OCI-LY1 (cell line): Measurements from ENCODE around the gene NFU1.

ENCODE experiments used
- H2AFZ ChIP-seq: fragments of 200-600 bp; sonication (generic), shearing (Covaris generic); 2 replicates; pipeline ENCODE4 v1.6.0; 2014; ENCODE audit warnings: antibody characterized with exemption, mild to moderate bottlenecking, low read length
- H3F3A ChIP-seq: fragments of 200-600 bp; sonication (generic), shearing (Covaris generic); 2 replicates; pipeline ENCODE4 v1.6.0; 2014; ENCODE audit warnings: mild to moderate bottlenecking, antibody characterized with exemption, low read length, moderate library complexity; ENCODE audit not compliant: insufficient read depth
- H3K27ac ChIP-seq: fragments of 200-600 bp; sonication (generic); 2 replicates; pipeline ENCODE4 v1.5.1; 2014; ENCODE audit warnings: low read length, mixed run types, mild to moderate bottlenecking, low read depth; ENCODE audit not compliant: poor library complexity, severe bottlenecking
- H3K27me3 ChIP-seq: fragments of 200-600 bp; sonication (generic); 2 replicates; pipeline ENCODE4 v1.6.0; 2014; ENCODE audit warnings: antibody characterized with exemption, mild to moderate bottlenecking, low read length, moderate library complexity; ENCODE audit not compliant: insufficient read depth
- H3K36me3 ChIP-seq: fragments of 200-600 bp; sonication (generic); 2 replicates; pipeline ENCODE4 v1.6.1; 2014; ENCODE audit warnings: mild to moderate bottlenecking, antibody characterized with exemption, low read length, moderate library complexity, mixed read lengths; ENCODE audit not compliant: insufficient read depth
- H3K4me1 ChIP-seq: fragments of 200-600 bp; sonication (generic); 2 replicates; pipeline ENCODE4 v1.5.1; 2014; ENCODE audit warnings: mild to moderate bottlenecking, low read length, moderate library complexity; ENCODE audit not compliant: insufficient read depth, severe bottlenecking
- H3K4me2 ChIP-seq: fragments of 200-600 bp; sonication (generic), shearing (Covaris generic); 2 replicates; pipeline ENCODE4 v1.6.1; 2014; ENCODE audit warnings: low read length
- H3K4me3 ChIP-seq: fragments of 200-600 bp; sonication (generic); 2 replicates; pipeline ENCODE4 v1.5.1; 2014; ENCODE audit warnings: low read length, low read depth, mild to moderate bottlenecking, mixed read lengths; ENCODE audit not compliant: poor library complexity, severe bottlenecking
- H3K79me2 ChIP-seq: fragments of 200-600 bp; shearing (Covaris generic); 2 replicates; pipeline ENCODE4 v1.6.1; 2016; ENCODE audit warnings: mixed run types, low read length, mixed read lengths; ENCODE audit not compliant: insufficient read depth
- H3K9ac ChIP-seq: fragments of 200-600 bp; sonication (generic), shearing (Covaris generic); 2 replicates; pipeline ENCODE4 v1.6.1; 2014; ENCODE audit warnings: mild to moderate bottlenecking, low read length, mixed read lengths
- H3K9me2 ChIP-seq: fragments of 200-600 bp; sonication (generic), shearing (Covaris generic); 2 replicates; pipeline ENCODE4 v1.6.1; 2014; ENCODE audit warnings: low read depth, mild to moderate bottlenecking, low read length, mixed read lengths
- H3K9me3 ChIP-seq: fragments of 200-600 bp; shearing (Covaris generic); 2 replicates; pipeline ENCODE4 v1.6.1; 2014; ENCODE audit warnings: low read length, mixed read lengths
- H4K20me1 ChIP-seq: fragments of 200-600 bp; sonication (generic), shearing (Covaris generic); 2 replicates; pipeline ENCODE4 v1.6.0; 2016; ENCODE audit warnings: mild to moderate bottlenecking, low read length; ENCODE audit not compliant: insufficient read depth
- CTCF ChIP-seq: fragments of 200-600 bp; sonication (generic), shearing (Covaris generic); IDR thresholded peaks from 2 replicates; pipeline ENCODE4 v1.5.1; 2017; ENCODE audit warnings: mild to moderate bottlenecking, antibody characterized with exemption, low read length, moderate library complexity, mixed read lengths
- EZH2 ChIP-seq: fragments of 200-600 bp; sonication (generic), shearing (Covaris generic); IDR thresholded peaks from 2 replicates; pipeline ENCODE4 v1.8.0; 2017; ENCODE audit warnings: borderline replicate concordance, mixed run types, mild to moderate bottlenecking, antibody characterized with exemption, low read length, moderate library complexity, mixed read lengths

The NFU1 gene

GRCh38 chr2:69482471-69482870, 45.2 kb upstream of the NFU1 start:
- Histone ChIP-seq H3K27ac (no peak overlapping the region), H4K20me1 (no peaks in the 10 kb centered on the region), H3F3A (no peaks in the 10 kb centered on the region), H3K4me3 (no peak overlapping the region), H3K79me2 (no peaks in the 10 kb centered on the region), H3K36me3 (no peaks in the 10 kb centered on the region), H2AFZ (no peak overlapping the region), H3K4me1 (peaks cover 22% of the 10 kb centered on the region), H3K9me2 (no peaks in the 10 kb centered on the region), H3K4me2 (no peak overlapping the region), H3K9ac (no peak overlapping the region), H3K9me3 (no peaks in the 10 kb centered on the region), H3K27me3 (no peaks in the 10 kb centered on the region)
- TF ChIP-seq EZH2 = no peak
- no peak for TF ChIP-seq CTCF

GRCh38 chr2:69481421-69481820, 44.2 kb upstream of the NFU1 start:
- Histone ChIP-seq H3K27me3 (no peaks in the 10 kb centered on the region), H4K20me1 (no peaks in the 10 kb centered on the region), H3K36me3 (no peaks in the 10 kb centered on the region), H3F3A (no peaks in the 10 kb centered on the region), H3K9me2 (no peaks in the 10 kb centered on the region), H3K79me2 (no peaks in the 10 kb centered on the region), H3K9me3 (no peaks in the 10 kb centered on the region), H3K4me3 (no peak overlapping the region), H3K27ac (no peak overlapping the region), H3K4me2 (no peak overlapping the region), H3K9ac (no peak overlapping the region), H3K4me1 (peaks cover 22% of the 10 kb centered on the region), H2AFZ (no peak overlapping the region)
- TF ChIP-seq CTCF = no peak

GRCh38 chr2:69477627-69478026, 40.4 kb upstream of the NFU1 start:
- Histone ChIP-seq H2AFZ (no peak overlapping the region), H3F3A (no peaks in the 10 kb centered on the region), H3K36me3 (no peaks in the 10 kb centered on the region), H3K4me1 (peaks cover 4% of the 10 kb centered on the region), H3K27ac (no peak overlapping the region), H3K79me2 (no peaks in the 10 kb centered on the region), H3K4me2 (no peak overlapping the region), H4K20me1 (no peaks in the 10 kb centered on the region), H3K27me3 (no peaks in the 10 kb centered on the region), H3K9me2 (no peaks in the 10 kb centered on the region), H3K4me3 (no peak overlapping the region), H3K9ac (no peak overlapping the region), H3K9me3 (no peaks in the 10 kb centered on the region)
- TF ChIP-seq CTCF (no peak), EZH2 (no peak)
